GM13977 (cell line): ENCODE measurements around the gene SNCAIP.

Experiments
- DNase-seq: peaks from one replicate; pipeline ENCODE4 v3.0.0; 2012; ENCODE audit warnings: low spot score
- in situ Hi-C: fragments of 300-500 bp; cut with MboI; formaldehyde crosslinking; loops from one replicate; pipeline ENCODE4 v1.12.0; 2022; ENCODE audit warnings: low sequenced_read_pairs, low pct_unique_long_range_greater_than_20kb, mixed read lengths, inconsistent platforms; ENCODE audit not compliant: unreplicated experiment
- TF ChIP-seq, protein P1 (sequence below): IDR thresholded peaks from 2 replicates; pipeline ENCODE4 v1.5.1; 2012; ENCODE audit warnings: mild to moderate bottlenecking, control low read depth; ENCODE audit not compliant: insufficient read depth; ENCODE audit errors: extremely low read depth, missing control alignments

The SNCAIP gene

DNA sequence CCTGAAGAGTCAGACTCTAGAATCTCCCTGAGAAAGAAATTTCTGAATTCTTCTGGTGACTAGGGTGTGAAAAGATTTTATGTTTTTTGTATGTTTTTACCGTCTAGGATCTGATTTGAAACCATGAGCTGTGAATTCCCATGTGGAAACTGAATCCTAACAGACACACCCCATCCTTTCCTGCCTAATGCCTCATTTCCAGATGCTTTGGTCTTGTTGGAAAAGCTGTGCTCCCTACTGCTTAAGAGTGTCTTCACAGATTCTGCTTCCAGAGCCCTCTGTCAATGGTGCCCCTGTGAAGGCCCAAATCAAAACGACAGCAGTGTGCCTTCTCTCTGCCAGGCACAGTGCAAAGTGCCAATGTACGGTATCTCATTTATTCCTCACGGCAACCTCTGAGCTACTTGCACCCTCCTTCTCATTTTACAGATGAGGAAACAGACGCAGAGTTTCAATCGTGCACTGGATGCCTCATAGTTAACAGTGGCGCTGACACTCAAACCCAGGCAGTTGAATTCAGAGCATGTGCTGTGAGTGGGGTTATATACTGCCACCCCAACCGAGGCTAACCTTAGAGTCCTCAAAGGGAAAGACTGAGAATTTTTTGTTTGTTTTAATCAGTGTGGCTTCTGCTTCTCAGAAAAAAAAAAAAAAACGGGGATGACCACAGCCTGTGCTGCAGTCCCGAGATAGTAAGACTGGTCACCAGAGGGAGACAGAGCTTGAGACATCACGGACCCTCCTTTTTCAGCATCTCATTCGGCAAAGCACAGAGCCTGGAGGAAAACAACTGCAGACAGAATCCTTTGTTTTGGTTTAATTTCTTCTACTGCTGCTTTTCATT, 188.4 kb downstream of the SNCAIP start:
- peak; percentile 32 for DNase-seq

DNA sequence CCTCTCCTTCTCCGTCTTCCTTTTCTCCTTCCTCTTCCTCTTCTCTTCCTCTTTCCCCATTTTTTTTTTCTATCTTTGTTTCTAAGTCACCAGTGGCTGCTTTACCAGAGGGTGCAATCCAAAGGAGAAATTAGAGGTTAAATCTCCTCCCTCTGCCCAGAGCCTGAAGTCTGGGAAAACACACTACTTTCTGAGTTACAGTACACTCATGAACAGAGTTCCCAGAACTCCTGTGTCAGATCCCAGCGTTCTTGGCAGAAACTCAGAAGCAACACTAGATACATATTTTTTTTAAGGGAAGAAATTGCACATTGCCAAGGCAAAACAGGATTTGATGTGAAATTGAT, 189.0 kb downstream of the SNCAIP start:
- DNase-seq = no peak
- TF ChIP-seq, protein P1, sequence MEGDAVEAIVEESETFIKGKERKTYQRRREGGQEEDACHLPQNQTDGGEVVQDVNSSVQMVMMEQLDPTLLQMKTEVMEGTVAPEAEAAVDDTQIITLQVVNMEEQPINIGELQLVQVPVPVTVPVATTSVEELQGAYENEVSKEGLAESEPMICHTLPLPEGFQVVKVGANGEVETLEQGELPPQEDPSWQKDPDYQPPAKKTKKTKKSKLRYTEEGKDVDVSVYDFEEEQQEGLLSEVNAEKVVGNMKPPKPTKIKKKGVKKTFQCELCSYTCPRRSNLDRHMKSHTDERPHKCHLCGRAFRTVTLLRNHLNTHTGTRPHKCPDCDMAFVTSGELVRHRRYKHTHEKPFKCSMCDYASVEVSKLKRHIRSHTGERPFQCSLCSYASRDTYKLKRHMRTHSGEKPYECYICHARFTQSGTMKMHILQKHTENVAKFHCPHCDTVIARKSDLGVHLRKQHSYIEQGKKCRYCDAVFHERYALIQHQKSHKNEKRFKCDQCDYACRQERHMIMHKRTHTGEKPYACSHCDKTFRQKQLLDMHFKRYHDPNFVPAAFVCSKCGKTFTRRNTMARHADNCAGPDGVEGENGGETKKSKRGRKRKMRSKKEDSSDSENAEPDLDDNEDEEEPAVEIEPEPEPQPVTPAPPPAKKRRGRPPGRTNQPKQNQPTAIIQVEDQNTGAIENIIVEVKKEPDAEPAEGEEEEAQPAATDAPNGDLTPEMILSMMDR = no peak
- in situ Hi-C loops = loop anchor here (25.0 kb wide), 2 partner anchors 511 to 1111 kb away; no protein-coding TSS in a partner anchor

More for the DNA sequence above, 188.4 kb downstream of the SNCAIP start:
- in situ Hi-C loops = loop anchor here (25.0 kb wide), 2 partner anchors 512 to 1112 kb away; no protein-coding TSS in a partner anchor
- TF ChIP-seq, protein P1 = peak; percentile 41

DNA sequence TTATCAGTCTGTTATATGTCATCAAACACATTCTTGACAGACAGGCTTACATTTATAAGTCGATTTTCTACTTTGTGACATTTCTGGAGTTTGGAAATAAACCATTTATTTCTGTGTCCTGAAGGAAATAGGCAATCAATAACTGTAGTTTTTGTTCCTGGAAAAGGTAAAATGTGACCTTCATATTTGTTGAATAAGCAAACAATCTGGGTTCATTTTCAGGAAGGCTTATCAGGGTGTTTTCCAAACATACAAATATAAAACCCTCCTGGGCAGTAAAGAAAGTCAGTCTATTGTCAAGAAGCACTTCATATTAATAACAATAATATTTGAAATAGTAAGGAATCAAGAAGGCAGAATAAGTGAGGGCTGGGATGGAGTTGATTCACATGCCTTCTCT, 195.0 kb downstream of the SNCAIP start:
- DNase-seq = no peak
- in situ Hi-C loops = loop anchor here (25.0 kb wide), 2 partner anchors 505 to 1105 kb away; no protein-coding TSS in a partner anchor
- TF ChIP-seq, protein P1 = no peak

DNA sequence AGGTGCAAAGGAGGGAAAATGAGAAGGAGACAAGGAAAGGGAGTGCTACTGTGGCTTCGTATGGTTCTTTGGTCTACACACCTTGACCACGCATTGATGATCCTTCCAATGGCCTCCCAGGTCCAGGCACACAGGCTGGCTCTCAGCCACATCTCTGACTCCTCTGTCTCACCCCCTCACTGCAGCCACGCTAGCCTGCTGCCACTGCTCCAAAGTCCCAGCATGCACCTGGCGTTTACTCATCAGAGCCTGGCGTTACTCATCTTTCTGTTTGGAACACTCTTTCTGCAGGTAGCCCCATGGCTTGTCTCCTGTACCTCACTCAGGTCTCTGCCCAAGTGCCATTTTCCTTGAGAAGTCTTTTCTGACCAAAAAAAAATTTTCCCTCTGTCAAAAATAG, 195.5 kb downstream of the SNCAIP start:
- no peak for DNase-seq
- in situ Hi-C loops = loop anchor here (25.0 kb wide), 2 partner anchors 505 to 1105 kb away; no protein-coding TSS in a partner anchor
- TF ChIP-seq, protein P1 = no peak

DNA sequence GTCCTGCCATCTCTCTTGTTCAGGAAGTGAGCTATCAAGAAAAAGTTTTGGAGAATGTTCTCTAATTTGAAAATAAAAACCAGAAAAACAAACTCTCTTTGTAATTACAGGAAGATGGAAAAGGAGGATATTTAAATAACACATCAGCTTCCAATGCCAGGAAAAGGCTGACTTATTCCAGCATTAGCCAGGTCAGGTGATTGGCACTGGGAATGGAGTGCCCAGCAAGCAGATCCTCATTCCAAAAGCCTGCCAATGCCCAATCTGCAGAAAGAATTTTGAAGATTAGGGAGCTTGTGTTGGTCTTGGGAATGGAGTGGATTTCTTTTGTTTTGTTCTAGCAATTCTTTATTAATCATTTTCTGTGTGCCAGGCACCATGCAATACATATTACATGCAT, 196.6 kb downstream of the SNCAIP start:
- TF ChIP-seq, protein P1 = no peak
- DNase-seq = no peak
- in situ Hi-C loops = loop anchor here (25.0 kb wide), 2 partner anchors 504 to 1104 kb away; no protein-coding TSS in a partner anchor
